H1 (cell line): Measurements from ENCODE around the gene RAB10. TPM values are rescaled to one million over a fixed set of nuclear protein-coding genes. Genes with fewer than 3 reads are reported as not detected.
A peak's percentile ranks its signal among the peaks of the same experiment; 100 is the strongest.

ENCODE experiments used
- CTCF ChIA-PET: fragments of 300-600 bp; sonication (Branson Sonifier 250); formaldehyde crosslinking; loops from one replicate; lab custom pipeline; 2021; ENCODE audit not compliant: partially characterized antibody; lab: Charles Lee
- POLR2A ChIA-PET: fragments of 300-600 bp; sonication (Branson Sonifier 250); formaldehyde crosslinking; loops from one replicate; lab custom pipeline; 2021; ENCODE audit warnings: inconsistent platforms; ENCODE audit not compliant: partially characterized antibody; lab: Charles Lee
- DNase-seq, 2 experiments: peaks; one replicate each; pipeline versions ENCODE4 v3.0.0 to v3.0.0-alpha.2; 2010 to 2022; ENCODE audit warnings: low spot score in 2 of 2, low read depth in 1 of 2, mixed read lengths in 1 of 2
- FAIRE-seq: peaks from 2 replicates; lab custom pipeline; 2011; peaks lifted over from hg19 to GRCh38; lab: Jason Lieb, UNC
- H2AFZ ChIP-seq: 2 replicates; pipeline ENCODE4 v1.8.1; 2012; ENCODE audit warnings: low read length, inconsistent platforms
- H2AK5ac ChIP-seq: 2 replicates; pipeline ENCODE4 v1.6.1; 2013; ENCODE audit warnings: low read depth, low read length
- H2BK120ac ChIP-seq: replicated peaks from 2 replicates; pipeline ENCODE3; 2013; ENCODE audit warnings: low read depth, low read length, inconsistent platforms
- H2BK12ac ChIP-seq: 2 replicates; pipeline ENCODE4 v1.6.1; 2013; ENCODE audit warnings: low read depth, low read length
- H2BK15ac ChIP-seq: 2 replicates; pipeline ENCODE4 v1.6.1; 2013; ENCODE audit warnings: low read length
- H2BK20ac ChIP-seq: 2 replicates; pipeline ENCODE4 v1.6.1; 2013; ENCODE audit warnings: low read length
- H2BK5ac ChIP-seq: 2 replicates; pipeline ENCODE4 v1.6.1; 2013; ENCODE audit warnings: low read depth, low read length
- H3K14ac ChIP-seq: 2 replicates; pipeline ENCODE4 v1.6.1; 2013; ENCODE audit warnings: inconsistent platforms; ENCODE audit not compliant: insufficient read length
- H3K18ac ChIP-seq: 2 replicates; pipeline ENCODE4 v1.6.1; 2013; ENCODE audit warnings: low read length; ENCODE audit errors: extremely low read depth
- H3K23ac ChIP-seq: 2 replicates; pipeline ENCODE4 v1.6.1; 2013; ENCODE audit warnings: inconsistent platforms; ENCODE audit not compliant: insufficient read length
- H3K23me2 ChIP-seq: 2 replicates; pipeline ENCODE4 v1.6.1; 2013; ENCODE audit warnings: low read depth, low read length
- H3K27ac ChIP-seq: 2 replicates; pipeline ENCODE4 v1.6.1; 2011; ENCODE audit warnings: low read depth, low read length, inconsistent platforms
- H3K27me3 ChIP-seq, 4 experiments: replicated peaks in 1 of 4; 1 replicate in 1 of 4; 2 replicates in 3 of 4; pipeline versions ENCODE4 v1.6.1 to v1.8.1; 2011 to 2013; ENCODE audit warnings: low read length in 3 of 4, mild to moderate bottlenecking in 3 of 4, inconsistent platforms in 2 of 4, mixed read lengths in 2 of 4, moderate library complexity in 1 of 4; ENCODE audit not compliant: control insufficient read depth in 3 of 4, insufficient read depth in 3 of 4; ENCODE audit errors: extremely low read depth in 1 of 4
- H3K36me3 ChIP-seq, 4 experiments: 2 replicates each; pipeline versions ENCODE4 v1.6.1 to v1.8.1; 2011 to 2013; ENCODE audit warnings: mild to moderate bottlenecking in 4 of 4, low read length in 3 of 4, moderate library complexity in 2 of 4, control low read depth in 1 of 4, inconsistent platforms in 1 of 4; ENCODE audit not compliant: insufficient read depth in 4 of 4, control insufficient read depth in 2 of 4
- H3K4ac ChIP-seq: replicated peaks from 2 replicates; pipeline ENCODE3; 2013; ENCODE audit warnings: low read length, low read depth, mixed read lengths, inconsistent platforms; ENCODE audit not compliant: insufficient read length
- H3K4me1 ChIP-seq, 4 experiments: replicated peaks in 1 of 4; 1 replicate in 1 of 4; 2 replicates in 3 of 4; pipeline versions ENCODE4 v1.6.1 to v1.8.1; 2011 to 2013; ENCODE audit warnings: low read length in 3 of 4, inconsistent platforms in 2 of 4, mixed read lengths in 1 of 4; ENCODE audit not compliant: insufficient read depth in 4 of 4, control insufficient read depth in 3 of 4
- H3K4me2 ChIP-seq, 2 experiments: 2 replicates each; pipeline versions ENCODE4 v1.6.1 to v1.8.1; 2011 to 2013; ENCODE audit warnings: low read depth in 2 of 2, low read length in 2 of 2, control low read depth in 1 of 2, inconsistent platforms in 1 of 2, mild to moderate bottlenecking in 1 of 2; ENCODE audit not compliant: insufficient read depth in 1 of 2
- H3K4me3 ChIP-seq, 4 experiments: fragments of 200-600, 300-600 bp in 1 of 4; sonication (generic), shearing (Covaris generic), sonication (Bioruptor Twin) in 1 of 4; 2 replicates each; pipeline versions ENCODE4 v1.5.1 to v1.8.1; 2011 to 2016; ENCODE audit warnings: low read length in 4 of 4, low read depth in 3 of 4, control low read depth in 2 of 4, inconsistent platforms in 2 of 4, mild to moderate bottlenecking in 2 of 4, mixed read lengths in 1 of 4, moderate library complexity in 1 of 4; ENCODE audit not compliant: insufficient read depth in 2 of 4; ENCODE audit errors: extremely low read depth in 1 of 4
- H3K56ac ChIP-seq: replicated peaks from 2 replicates; pipeline ENCODE3; 2013; ENCODE audit warnings: low read depth, mild to moderate bottlenecking, mixed read lengths, low read length, inconsistent platforms; ENCODE audit not compliant: insufficient read length
- H3K79me1 ChIP-seq: 2 replicates; pipeline ENCODE4 v1.6.1; 2013; ENCODE audit warnings: low read depth, low read length, control low read depth
- H3K79me2 ChIP-seq, 2 experiments: 2 replicates each; pipeline versions ENCODE4 v1.6.1 to v1.8.1; 2012 to 2013; ENCODE audit warnings: low read length in 2 of 2, mild to moderate bottlenecking in 2 of 2, inconsistent platforms in 1 of 2; ENCODE audit not compliant: insufficient read depth in 2 of 2, control insufficient read depth in 1 of 2
- H3K9ac ChIP-seq, 4 experiments: replicated peaks in 1 of 4; 1 replicate in 1 of 4; 2 replicates in 3 of 4; pipeline versions ENCODE4 v1.6.1 to v1.8.1; 2011 to 2013; ENCODE audit warnings: low read depth in 3 of 4, low read length in 3 of 4, control low read depth in 2 of 4, mild to moderate bottlenecking in 2 of 4, moderate library complexity in 2 of 4, inconsistent platforms in 1 of 4; ENCODE audit errors: extremely low read depth in 1 of 4
- H3K9me3 ChIP-seq, 2 experiments: 2 replicates each; pipeline versions ENCODE4 v1.6.1 to v1.8.1; 2012 to 2013; ENCODE audit warnings: mild to moderate bottlenecking in 2 of 2, moderate library complexity in 2 of 2, control low read depth in 1 of 2, inconsistent platforms in 1 of 2, low read depth in 1 of 2, low read length in 1 of 2, mixed read lengths in 1 of 2; ENCODE audit not compliant: insufficient read depth in 2 of 2
- H4K20me1 ChIP-seq, 2 experiments: replicated peaks in 1 of 2; 2 replicates each; pipeline versions ENCODE3 to v1.8.1; 2011 to 2013; ENCODE audit warnings: inconsistent platforms in 2 of 2, low read length in 2 of 2, mild to moderate bottlenecking in 1 of 2; ENCODE audit not compliant: insufficient read depth in 2 of 2, control insufficient read depth in 1 of 2
- H4K5ac ChIP-seq: 2 replicates; pipeline ENCODE4 v1.6.1; 2013; ENCODE audit warnings: low read length, low read depth, mixed read lengths, inconsistent platforms; ENCODE audit not compliant: insufficient read length
- H4K8ac ChIP-seq: 2 replicates; pipeline ENCODE4 v1.8.0; 2013; ENCODE audit warnings: mild to moderate bottlenecking, moderate library complexity, low read length, inconsistent platforms; ENCODE audit not compliant: insufficient read depth; ENCODE audit errors: extremely low read depth
- H4K91ac ChIP-seq: replicated peaks from 2 replicates; pipeline ENCODE3; 2013; ENCODE audit warnings: low read length, mixed read lengths, inconsistent platforms; ENCODE audit not compliant: insufficient read length
- FOSL1 ChIP-seq: IDR thresholded peaks from 2 replicates; pipeline ENCODE4 v1.6.1; 2011; ENCODE audit warnings: mild to moderate bottlenecking, low read depth, low read length, moderate library complexity; ENCODE audit not compliant: insufficient read depth
- SAP30 ChIP-seq: fragments of 300-600 bp; sonication (generic); IDR thresholded peaks from 2 replicates; pipeline ENCODE4 v1.7.1; 2012; ENCODE audit warnings: low read length, moderate library complexity, mild to moderate bottlenecking, inconsistent platforms; ENCODE audit not compliant: insufficient read depth, insufficient replicate concordance
- SIN3A ChIP-seq, 2 experiments: IDR thresholded peaks in 1 of 2; conservative IDR thresholded peaks in 1 of 2; 2 replicates each; pipeline ENCODE4 v1.6.1; 2011 to 2012; ENCODE audit warnings: low read length in 2 of 2, improper control_type of control experiment in 1 of 2, low read depth in 1 of 2, mild to moderate bottlenecking in 1 of 2
- WGBS, 2 experiments: shearing (Covaris generic) in 1 of 2; methylation state at CpG; one replicate each; pipeline versions ENCODE4 v1.1.6 to v1.1.7; 2013 to 2015; ENCODE audit warnings: low lambda C conversion rate in 2 of 2, mixed read lengths in 2 of 2, inconsistent platforms in 1 of 2, low coverage in 1 of 2, missing lambda C conversion rate in 1 of 2; ENCODE audit not compliant: insufficient replicate concordance in 2 of 2, insufficient coverage in 1 of 2, insufficient read length in 1 of 2; ENCODE audit errors: extremely low coverage in 1 of 2, missing lambda C conversion rate in 1 of 2; 5-methylcytosine and 5-hydroxymethylcytosine counted together
- polyA plus RNA-seq, 7 experiments: library from polyadenylated mRNA; depleted of rRNA in 3 of 7; stranded (reverse) in 5 of 7; unstranded in 2 of 7; fragments of >200 nt in 5 of 7; fragments of 200-250 nt in 2 of 7; gene quantifications; 1 replicate in 5 of 7; 2 replicates in 1 of 7; 4 replicates in 1 of 7; pipeline versions ENCODE4 v1.2.1 to v1.2.3, GENCODE V29; 2011 to 2013; ENCODE audit warnings: missing spikeins in 2 of 7, mixed read lengths in 2 of 7
- total RNA-seq: library from RNA; stranded (reverse); fragmentation: NEBNext Ultra II Directional; extraction: Animal tissue kit (Norgen Biotek cat#: 25700); gene quantifications from 2 replicates; pipeline ENCODE4 v1.2.1, GENCODE V29; 2021

The RAB10 gene
- total and polyA plus RNA-seq, 2 of the 8 experiments (the other 6 are each of a cell fraction or from before 2014, with no cell fraction given) = 42.6 to 136 TPM

GRCh38 chr2:26034637-26034992 lies 731 bp downstream of the RAB10 start:
- no peak overlapping the region for H3K14ac ChIP-seq
- no peaks in the 10 kb centered on the region for H3K9me3 ChIP-seq
- FAIRE-seq (no peak), DNase-seq (no peak)
- H2AFZ ChIP-seq = no peak overlapping the region
- peaks cover 0 to 4% (median 1%) of the 10 kb centered on the region in 4 experiments; a peak in 6 of 7 replicates for H3K4me1 ChIP-seq
- peak overlapping the region; percentile 71 to 88 for H3K4me2 ChIP-seq
- peak overlapping the region; percentile 54 for H3K4ac ChIP-seq
- H3K27me3 ChIP-seq = no peaks in the 10 kb centered on the region
- POLR2A ChIA-PET = interaction anchor here (0.7 to 4.7 kb wide), 28 partner anchors 10 to 722 kb away, joined by 3 to 44 read pairs (median 5); partner anchors contain the start of gene GAREM2
- H2AK5ac ChIP-seq = no peak overlapping the region
- no peak overlapping the region for H2BK15ac ChIP-seq
- peak overlapping the region; percentile 99 for H3K56ac ChIP-seq
- peaks cover 0 to 4% (median 0%) of the 10 kb centered on the region in 4 experiments; a peak in 2 of 8 replicates for H3K36me3 ChIP-seq
- no peak overlapping the region for H2BK120ac ChIP-seq
- 1% methylated on average over 18 of the region's 18 CpGs; no CpG with 5 or more reads in 1 of the 2 experiments for WGBS, 2 experiments
- H3K18ac ChIP-seq = peak overlapping the region; percentile 99
- peak overlapping the region; percentile 97 to 99 (median 99) for H3K4me3 ChIP-seq
- no peak overlapping the region for H2BK12ac ChIP-seq
- CTCF ChIA-PET = interaction anchor here (0.7 to 1.7 kb wide), 8 partner anchors 12 to 111 kb away, joined by 3 to 5 read pairs (median 4); no protein-coding TSS in a partner anchor
- H4K5ac ChIP-seq = peak overlapping the region; percentile 70
- H4K91ac ChIP-seq = peak overlapping the region; percentile 31
- peaks cover 6% of the 10 kb centered on the region; the same call in 1 of the 2 replicates for H3K23me2 ChIP-seq
- H4K20me1 ChIP-seq = peaks cover 11 to 14% of the 10 kb centered on the region in 2 experiments
- peak in 1 of 2 experiments; percentile 8; a peak in 1 of 4 replicates for TF ChIP-seq SIN3A (conservative IDR thresholded peaks at IDR 0.05 in 1 of 2, IDR thresholded peaks at IDR 0.05 in 1 of 2; ENCODE audit: low read depth in 1 of 2, low read length in 2 of 2)
- TF ChIP-seq SAP30 = peak; percentile 57
- no peak for TF ChIP-seq FOSL1
- 0 out of 2 replicates have a peak, but pooled peaks cover 2% of the 10 kb centered on the region for H3K79me1 ChIP-seq
- H4K8ac ChIP-seq = peak overlapping the region; percentile 99; the same call in 1 of the 2 replicates
- peak overlapping the region; percentile 89 to 96 (median 94) for H3K9ac ChIP-seq
- peaks cover 44 to 54% of the 10 kb centered on the region in 2 experiments for H3K79me2 ChIP-seq
- peak overlapping the region; percentile 90 for H3K27ac ChIP-seq
- peak overlapping the region; percentile 100 for H2BK5ac ChIP-seq
- H3K23ac ChIP-seq = no peak overlapping the region
- no peak overlapping the region for H2BK20ac ChIP-seq
